H9 (cell line): ENCODE data around the gene DCDC2. TPM values are rescaled to one million over a fixed set of nuclear protein-coding genes. Genes with fewer than 3 reads are reported as not detected.
"Not testable (repeated sequence)": the region's sequence is repeated elsewhere in the genome, so short reads cannot be mapped to it uniquely, and the experiment has no call there.

Experiments used
- DNase-seq: peaks from one replicate; pipeline ENCODE4 v3.0.0-alpha.2; 2017
- H2AFZ ChIP-seq: one replicate; pipeline ENCODE4 v1.6.1; 2013; ENCODE audit warnings: mild to moderate bottlenecking, low read length, control low read depth, moderate library complexity
- H2AK5ac ChIP-seq: 2 replicates; pipeline ENCODE4 v1.6.1; 2013; ENCODE audit warnings: low read length, control low read depth, mixed read lengths; ENCODE audit not compliant: insufficient read length
- H2BK120ac ChIP-seq: one replicate; pipeline ENCODE4 v1.6.1; 2013; ENCODE audit warnings: low read depth, mild to moderate bottlenecking, low read length, control low read depth, inconsistent platforms; ENCODE audit not compliant: poor library complexity, severe bottlenecking
- H2BK12ac ChIP-seq: 2 replicates; pipeline ENCODE4 v1.6.1; 2013; ENCODE audit warnings: low read length, control low read depth, mixed read lengths, low read depth; ENCODE audit not compliant: insufficient read length
- H2BK15ac ChIP-seq: 2 replicates; pipeline ENCODE4 v1.6.1; 2013; ENCODE audit warnings: low read depth, low read length, control low read depth
- H2BK20ac ChIP-seq: one replicate; pipeline ENCODE4 v1.6.1; 2013; ENCODE audit warnings: low read depth, mild to moderate bottlenecking, low read length, control low read depth, inconsistent platforms; ENCODE audit not compliant: poor library complexity, severe bottlenecking
- H2BK5ac ChIP-seq: 2 replicates; pipeline ENCODE4 v1.6.1; 2013; ENCODE audit warnings: low read length, control low read depth, mixed read lengths; ENCODE audit not compliant: insufficient read length
- H3K14ac ChIP-seq: 2 replicates; pipeline ENCODE4 v1.6.1; 2013; ENCODE audit warnings: low read length, control low read depth; ENCODE audit not compliant: insufficient read depth
- H3K18ac ChIP-seq: 2 replicates; pipeline ENCODE4 v1.6.1; 2013; ENCODE audit warnings: low read depth, mild to moderate bottlenecking, mixed read lengths, low read length, control low read depth; ENCODE audit not compliant: insufficient read length
- H3K23ac ChIP-seq: 2 replicates; pipeline ENCODE4 v1.6.1; 2013; ENCODE audit warnings: low read length, control low read depth, mixed read lengths, low read depth; ENCODE audit not compliant: insufficient read length
- H3K23me2 ChIP-seq: 2 replicates; pipeline ENCODE4 v1.6.1; 2013; ENCODE audit warnings: low read depth, mild to moderate bottlenecking, mixed read lengths, low read length, control low read depth; ENCODE audit not compliant: insufficient read length, poor library complexity, severe bottlenecking
- H3K27ac ChIP-seq: 2 replicates; pipeline ENCODE4 v1.5.1; 2013; ENCODE audit warnings: low read length, control low read depth, mixed read lengths, low read depth; ENCODE audit not compliant: insufficient read length
- H3K27me3 ChIP-seq: 2 replicates; pipeline ENCODE4 v1.6.1; 2013; ENCODE audit warnings: low read length, control low read depth, inconsistent platforms; ENCODE audit not compliant: insufficient read depth
- H3K4ac ChIP-seq: 2 replicates; pipeline ENCODE4 v1.6.1; 2013; ENCODE audit warnings: low read depth, mild to moderate bottlenecking, control low read depth, inconsistent platforms, low read length, moderate library complexity
- H3K4me1 ChIP-seq: 2 replicates; pipeline ENCODE4 v1.6.1; 2013; ENCODE audit warnings: low read length, control low read depth, inconsistent platforms; ENCODE audit not compliant: insufficient read depth
- H3K4me2 ChIP-seq: 2 replicates; pipeline ENCODE4 v1.6.1; 2013; ENCODE audit warnings: low read length, control low read depth, mixed read lengths; ENCODE audit not compliant: insufficient read length, insufficient read depth
- H3K56ac ChIP-seq: 2 replicates; pipeline ENCODE4 v1.6.1; 2013; ENCODE audit warnings: low read depth, mild to moderate bottlenecking, mixed read lengths, low read length, control low read depth; ENCODE audit not compliant: insufficient read length
- H3K79me1 ChIP-seq: 2 replicates; pipeline ENCODE4 v1.6.1; 2013; ENCODE audit warnings: low read depth, mild to moderate bottlenecking, moderate library complexity, low read length, control low read depth, inconsistent platforms; ENCODE audit not compliant: insufficient read depth, poor library complexity, severe bottlenecking
- H3K79me2 ChIP-seq: 2 replicates; pipeline ENCODE4 v1.6.1; 2013; ENCODE audit warnings: low read length, control low read depth, inconsistent platforms; ENCODE audit not compliant: insufficient read depth
- H3K9ac ChIP-seq: 2 replicates; pipeline ENCODE4 v1.6.1; 2013; ENCODE audit warnings: low read length, control low read depth, mixed read lengths; ENCODE audit not compliant: insufficient read length; ENCODE audit errors: extremely low read depth
- H3K9me3 ChIP-seq: one replicate; pipeline ENCODE4 v1.6.1; 2013; ENCODE audit warnings: low read depth, low read length, inconsistent platforms; ENCODE audit not compliant: control insufficient read depth
- H3T11ph ChIP-seq: one replicate; pipeline ENCODE4 v1.6.1; 2013; ENCODE audit warnings: mild to moderate bottlenecking, low read length, control low read depth, inconsistent platforms
- H4K20me1 ChIP-seq: one replicate; pipeline ENCODE4 v1.6.1; 2013; ENCODE audit not compliant: control insufficient read depth, insufficient read length, insufficient read depth
- H4K5ac ChIP-seq: 2 replicates; pipeline ENCODE4 v1.6.1; 2013; ENCODE audit warnings: low read depth, mild to moderate bottlenecking, mixed read lengths, low read length, control low read depth; ENCODE audit not compliant: insufficient read length
- H4K8ac ChIP-seq: replicated peaks from 2 replicates; pipeline ENCODE4 v1.6.1; 2013; ENCODE audit warnings: low read length, control low read depth, mixed read lengths, low read depth; ENCODE audit not compliant: insufficient read length
- H4K91ac ChIP-seq: 2 replicates; pipeline ENCODE4 v1.6.1; 2013; ENCODE audit warnings: low read depth, mild to moderate bottlenecking, moderate library complexity, mixed read lengths, low read length, control low read depth; ENCODE audit not compliant: insufficient read length
- H3K27ac Mint-ChIP-seq, 3 experiments: 2 replicates in 2 of 3; 3 replicates in 1 of 3; pipeline ENCODE4 v1.8.0; 2020 to 2021; ENCODE audit warnings: mixed read lengths in 3 of 3, mild to moderate bottlenecking in 1 of 3, moderate library complexity in 1 of 3
- H3K27me3 Mint-ChIP-seq: 2 replicates; pipeline ENCODE4 v1.8.0; 2021; ENCODE audit warnings: low read depth, mild to moderate bottlenecking, moderate library complexity, mixed read lengths
- H3K36me3 Mint-ChIP-seq, 3 experiments: 2 replicates in 2 of 3; 3 replicates in 1 of 3; pipeline ENCODE4 v1.8.0; 2020 to 2021; ENCODE audit warnings: low read depth in 3 of 3, mixed read lengths in 3 of 3; ENCODE audit not compliant: insufficient read depth in 1 of 3
- H3K4me1 Mint-ChIP-seq, 2 experiments: 2 replicates each; pipeline ENCODE4 v1.8.0; 2020; ENCODE audit warnings: mixed read lengths in 2 of 2
- H3K4me3 Mint-ChIP-seq, 2 experiments: 2 replicates in 1 of 2; 3 replicates in 1 of 2; pipeline ENCODE4 v1.8.0; 2020 to 2021; ENCODE audit warnings: mild to moderate bottlenecking in 2 of 2, mixed read lengths in 2 of 2, moderate library complexity in 1 of 2
- H3K9me3 Mint-ChIP-seq, 2 experiments: 2 replicates in 1 of 2; 3 replicates in 1 of 2; pipeline ENCODE4 v1.8.0; 2020; ENCODE audit warnings: mild to moderate bottlenecking in 2 of 2, mixed read lengths in 2 of 2, moderate library complexity in 1 of 2
- WGBS: extraction: QIAGEN DNeasy Blood & Tissue Kit; methylation state at CpG from one replicate; pipeline ENCODE4 v1.1.7; 2013; ENCODE audit warnings: missing lambda C conversion rate, low lambda C conversion rate, mixed read lengths; ENCODE audit not compliant: insufficient read length; ENCODE audit errors: extremely low coverage; 5-methylcytosine and 5-hydroxymethylcytosine counted together
- total RNA-seq: library from RNA; stranded (reverse); gene quantifications from 2 replicates; pipeline ENCODE4 v1.2.1, GENCODE V29; 2021
- TF ChIP-seq, protein P1 (sequence below): fragments of 200-600 bp; sonication (generic); conservative IDR thresholded peaks from 3 replicates; pipeline ENCODE4 v1.8.0; 2021; ENCODE audit warnings: antibody characterized with exemption, mild to moderate bottlenecking

DCDC2 gene
- total RNA-seq, 1 experiment from 2014 or later: 0.59 TPM

DNA sequence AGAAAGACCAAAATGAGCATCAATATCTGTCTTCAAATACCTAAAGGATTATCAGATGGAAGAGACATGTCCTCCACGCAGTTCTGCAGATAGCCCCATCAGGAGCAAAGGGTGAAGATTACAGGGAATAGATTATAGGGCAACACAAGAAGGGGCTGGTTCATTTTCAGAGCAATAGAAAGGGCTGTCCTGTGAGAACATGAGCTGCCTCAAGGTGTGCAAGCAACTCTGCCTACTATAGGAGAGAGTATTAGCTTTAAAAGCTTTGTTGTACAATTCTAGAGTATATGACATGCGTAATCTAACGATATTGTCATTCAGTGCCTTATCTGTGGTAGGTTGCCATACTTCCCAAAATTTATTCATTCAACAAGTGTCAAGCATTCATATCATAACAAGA lies 119.2 kb downstream of the DCDC2 start:
- no peaks in the 10 kb centered on the region for H3K27me3 ChIP-seq
- H3K23ac ChIP-seq: no peak overlapping the region
- H2BK15ac ChIP-seq: no peak overlapping the region
- peaks cover 10% of the 10 kb centered on the region in 2 experiments for H3K9me3 Mint-ChIP-seq
- WGBS: no CpG with 5 or more reads among the region's 3 CpGs
- no peaks in the 10 kb centered on the region for H3K79me1 ChIP-seq
- no peaks in the 10 kb centered on the region for H3K9me3 ChIP-seq
- H3K27me3 Mint-ChIP-seq: no peaks in the 10 kb centered on the region; the same call in 1 of the 2 replicates
- no peak overlapping the region for H4K5ac ChIP-seq
- H3K23me2 ChIP-seq: no peaks in the 10 kb centered on the region
- H3K36me3 Mint-ChIP-seq: peaks cover 3 to 12% (median 4%) of the 10 kb centered on the region in 3 experiments; a peak in 5 of 7 replicates
- no peak overlapping the region for H3K4me2 ChIP-seq
- H3K14ac ChIP-seq: no peak overlapping the region
- H3K9ac ChIP-seq: no peak overlapping the region
- H4K91ac ChIP-seq: no peak overlapping the region
- no peak overlapping the region for H3K4ac ChIP-seq
- H3K4me1 Mint-ChIP-seq: peaks cover 2% of the 10 kb centered on the region in 2 experiments; a peak in 1 of 4 replicates
- H2BK20ac ChIP-seq: no peak overlapping the region
- no peak overlapping the region for H2BK5ac ChIP-seq
- H2AK5ac ChIP-seq: no peak overlapping the region
- TF ChIP-seq, protein P1, sequence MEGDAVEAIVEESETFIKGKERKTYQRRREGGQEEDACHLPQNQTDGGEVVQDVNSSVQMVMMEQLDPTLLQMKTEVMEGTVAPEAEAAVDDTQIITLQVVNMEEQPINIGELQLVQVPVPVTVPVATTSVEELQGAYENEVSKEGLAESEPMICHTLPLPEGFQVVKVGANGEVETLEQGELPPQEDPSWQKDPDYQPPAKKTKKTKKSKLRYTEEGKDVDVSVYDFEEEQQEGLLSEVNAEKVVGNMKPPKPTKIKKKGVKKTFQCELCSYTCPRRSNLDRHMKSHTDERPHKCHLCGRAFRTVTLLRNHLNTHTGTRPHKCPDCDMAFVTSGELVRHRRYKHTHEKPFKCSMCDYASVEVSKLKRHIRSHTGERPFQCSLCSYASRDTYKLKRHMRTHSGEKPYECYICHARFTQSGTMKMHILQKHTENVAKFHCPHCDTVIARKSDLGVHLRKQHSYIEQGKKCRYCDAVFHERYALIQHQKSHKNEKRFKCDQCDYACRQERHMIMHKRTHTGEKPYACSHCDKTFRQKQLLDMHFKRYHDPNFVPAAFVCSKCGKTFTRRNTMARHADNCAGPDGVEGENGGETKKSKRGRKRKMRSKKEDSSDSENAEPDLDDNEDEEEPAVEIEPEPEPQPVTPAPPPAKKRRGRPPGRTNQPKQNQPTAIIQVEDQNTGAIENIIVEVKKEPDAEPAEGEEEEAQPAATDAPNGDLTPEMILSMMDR: no peak
- H3K79me2 ChIP-seq: no peaks in the 10 kb centered on the region
- no peaks in the 10 kb centered on the region for H3K4me1 ChIP-seq
- no peak overlapping the region for H2AFZ ChIP-seq
- no peaks in the 10 kb centered on the region for H4K20me1 ChIP-seq
- no peak overlapping the region for H3K18ac ChIP-seq
- H4K8ac ChIP-seq: no peak overlapping the region
- H2BK12ac ChIP-seq: no peak overlapping the region
- no peak overlapping the region for H3K27ac ChIP-seq
- H3K56ac ChIP-seq: no peak overlapping the region
- no peak for DNase-seq
- no peak overlapping the region for H3K4me3 Mint-ChIP-seq
- no peak overlapping the region for H2BK120ac ChIP-seq
- H3K27ac Mint-ChIP-seq: no peak overlapping the region
- H3T11ph ChIP-seq: no peak overlapping the region

DNA sequence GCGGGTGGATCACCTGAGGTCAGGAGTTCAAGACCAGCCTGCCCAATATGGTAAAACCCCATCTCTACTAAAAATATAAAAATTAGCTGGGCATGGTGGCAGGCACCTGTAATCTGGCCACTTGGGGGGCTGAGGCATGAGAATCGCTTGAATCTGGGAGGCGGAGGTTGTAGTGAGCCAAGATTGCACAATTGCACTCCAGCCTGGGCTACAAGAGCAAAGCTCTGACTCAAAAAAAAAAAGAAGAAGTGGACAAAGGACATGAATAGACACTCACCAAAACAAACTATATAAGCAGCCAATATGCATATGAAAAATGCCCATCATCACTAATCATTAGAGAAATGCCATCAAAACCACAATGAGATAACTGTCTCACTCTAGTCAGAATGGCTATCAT lies 121.1 kb downstream of the DCDC2 start:
- not testable (repeated sequence) for H3K4ac ChIP-seq, H3K23me2 ChIP-seq, H4K20me1 ChIP-seq, H3K27ac ChIP-seq, H4K8ac ChIP-seq, H2BK20ac ChIP-seq, H3T11ph ChIP-seq, H3K4me3 Mint-ChIP-seq, H2BK15ac ChIP-seq, H3K79me2 ChIP-seq, H2AFZ ChIP-seq, H2BK12ac ChIP-seq, H2AK5ac ChIP-seq, DNase-seq, H4K5ac ChIP-seq, H3K18ac ChIP-seq, H3K27me3 Mint-ChIP-seq, H3K9me3 ChIP-seq, H3K56ac ChIP-seq, H3K14ac ChIP-seq, H4K91ac ChIP-seq, H3K23ac ChIP-seq, H3K4me1 ChIP-seq, H2BK120ac ChIP-seq, H2BK5ac ChIP-seq, H3K79me1 ChIP-seq, H3K4me2 ChIP-seq, H3K9ac ChIP-seq, H3K4me1 Mint-ChIP-seq, H3K27me3 ChIP-seq
- WGBS: no CpG with 5 or more reads among the region's 3 CpGs
- Mint-ChIP-seq H3K36me3 (peaks cover 3 to 12% (median 4%) of the 10 kb centered on the region in 3 experiments; a peak in 5 of 7 replicates), H3K27ac (peak overlapping the region in 1 of 3 experiments; percentile 16; a peak in 1 of 7 replicates), H3K9me3 (peaks cover 10% of the 10 kb centered on the region in 2 experiments)
